Measurements from ENCODE around the gene XAB2. TPM values are rescaled to one million over a fixed set of nuclear protein-coding genes. Genes with fewer than 3 reads are reported as not detected.

Gene XAB2
- total RNA-seq, 1 experiment from 2014 or later, result 84.4 TPM

- Histone ChIP-seq H2AFZ (ENCODE audit: low read length) (no peak overlapping the region), H4K20me1 (ENCODE audit: low read length) (no peaks in the 10 kb centered on the region), H3K79me2 (ENCODE audit: low read length) (peaks cover 47% of the 10 kb centered on the region), H3K4me3 (ENCODE audit: low read length) (no peak overlapping the region), H3K9me3 (ENCODE audit: low read length) (no peaks in the 10 kb centered on the region), H3K9me2 (replicated peaks; ENCODE audit: low read length) (no peaks in the 10 kb centered on the region), H3K4me2 (ENCODE audit: low read length) (no peak overlapping the region), H3K4me1 (ENCODE audit: insufficient read depth, low read length) (peaks cover 15% of the 10 kb centered on the region), H3K27me3 (ENCODE audit: low read length) (no peaks in the 10 kb centered on the region), H3K36me3 (ENCODE audit: low read depth, low read length) (peaks cover 30% of the 10 kb centered on the region; the same call in 1 of the 2 replicates), H3K9ac (ENCODE audit: low read length) (no peak overlapping the region), H3K27ac (ENCODE audit: low read length) (no peak overlapping the region), H3F3A (ENCODE audit: low read length, unreplicated experiment) (no peaks in the 10 kb centered on the region)
- DNase-seq (no peak), ATAC-seq (no peak)
- CTCF ChIA-PET, result interaction anchor here (0.9 kb wide), 1 partner anchor 57 kb away, joined by 4 read pairs; no protein-coding TSS in a partner anchor
- intact Hi-C loops (cut with micrococcal nuclease), result no loop called here
- BruUV-seq (replicated peaks), result no TSS peak
- POLR2A ChIA-PET (ENCODE audit: unreplicated experiment), result no interaction called here
- no peak for TF ChIP-seq EZH2 (IDR thresholded peaks at IDR 0.05; ENCODE audit: low read length, unreplicated experiment)
- TF ChIP-seq CTCF (conservative IDR thresholded peaks at IDR 0.05; ENCODE audit: low read depth, low read length), result no peak
- no peak for TF ChIP-seq EZH2phosphoT487 (IDR thresholded peaks at IDR 0.05; ENCODE audit: borderline replicate concordance, low read length)
Measured at GRCh38 chr19:7625763-7626372, 3.5 kb downstream of the XAB2 start.

- H3F3A ChIP-seq (ENCODE audit: low read length, unreplicated experiment), result no peaks in the 10 kb centered on the region
- no peak overlapping the region for H3K4me2 ChIP-seq (ENCODE audit: low read length)
- no peaks in the 10 kb centered on the region for H4K20me1 ChIP-seq (ENCODE audit: low read length)
- no peaks in the 10 kb centered on the region for H3K9me2 ChIP-seq (replicated peaks; ENCODE audit: low read length)
- peaks cover 12% of the 10 kb centered on the region for H3K4me1 ChIP-seq (ENCODE audit: insufficient read depth, low read length)
- CTCF ChIA-PET, result interaction anchor here (0.9 kb wide), 1 partner anchor 56 kb away, joined by 4 read pairs; no protein-coding TSS in a partner anchor
- ATAC-seq, result no peak
- BruUV-seq (replicated peaks), result no TSS peak
- no peaks in the 10 kb centered on the region for H3K27me3 ChIP-seq (ENCODE audit: low read length)
- H2AFZ ChIP-seq (ENCODE audit: low read length), result no peak overlapping the region
- TF ChIP-seq EZH2phosphoT487 (IDR thresholded peaks at IDR 0.05; ENCODE audit: borderline replicate concordance, low read length) (no peak), CTCF (conservative IDR thresholded peaks at IDR 0.05; ENCODE audit: low read depth, low read length) (no peak)
- H3K79me2 ChIP-seq (ENCODE audit: low read length), result peaks cover 36% of the 10 kb centered on the region
- no peak overlapping the region for H3K4me3 ChIP-seq (ENCODE audit: low read length)
- no peaks in the 10 kb centered on the region for H3K9me3 ChIP-seq (ENCODE audit: low read length)
- intact Hi-C loops (cut with micrococcal nuclease), result no loop called here
- H3K36me3 ChIP-seq (ENCODE audit: low read depth, low read length), result peaks cover 41% of the 10 kb centered on the region; the same call in 1 of the 2 replicates
- H3K9ac ChIP-seq (ENCODE audit: low read length), result no peak overlapping the region
- DNase-seq, result no peak
- POLR2A ChIA-PET (ENCODE audit: unreplicated experiment), result no interaction called here
- no peak overlapping the region for H3K27ac ChIP-seq (ENCODE audit: low read length)
Measured at GRCh38 chr19:7624810-7625209, 4.5 kb downstream of the XAB2 start.

All from PC-3 (cell line).